Smooth muscle cell (in vitro differentiated cells): ENCODE results near the gene EFHD2. TPM values are rescaled to one million over a fixed set of nuclear protein-coding genes. Genes with fewer than 3 reads are reported as not detected.
A peak's percentile ranks its signal among the peaks of the same experiment; 100 is the strongest.

ENCODE experiments used
- DNase-seq: peaks from one replicate; lab custom pipeline; 2025; ENCODE audit not compliant: unreplicated experiment; lab: John Stamatoyannopoulos, UW
- H2AFZ ChIP-seq: fragments of 200-600 bp; sonication (generic); 2 replicates; pipeline ENCODE4 v1.6.0; 2016; ENCODE audit warnings: antibody characterized with exemption, low read depth, mild to moderate bottlenecking
- H3F3A ChIP-seq: fragments of 200-600 bp; sonication (generic); 2 replicates; pipeline ENCODE4 v1.6.0; 2017; ENCODE audit warnings: antibody characterized with exemption, low read depth
- H3K27ac ChIP-seq: fragments of 200-600 bp; sonication (generic); 2 replicates; pipeline ENCODE4 v1.5.1; 2016; ENCODE audit warnings: low read depth, mild to moderate bottlenecking
- H3K27me3 ChIP-seq: fragments of 200-600 bp; sonication (generic); 2 replicates; pipeline ENCODE4 v1.6.1; 2016; ENCODE audit warnings: low read depth, mild to moderate bottlenecking
- H3K36me3 ChIP-seq: fragments of 200-600 bp; sonication (generic); 2 replicates; pipeline ENCODE4 v1.5.1; 2016; ENCODE audit warnings: low read depth
- H3K4me1 ChIP-seq: fragments of 200-600 bp; sonication (generic); 2 replicates; pipeline ENCODE4 v1.5.1; 2016; ENCODE audit warnings: low read depth
- H3K4me2 ChIP-seq: fragments of 200-600 bp; sonication (generic); 2 replicates; pipeline ENCODE4 v1.6.0; 2016; ENCODE audit warnings: mild to moderate bottlenecking
- H3K4me3 ChIP-seq: fragments of 200-600 bp; sonication (generic); 2 replicates; pipeline ENCODE4 v1.5.1; 2016; ENCODE audit warnings: mild to moderate bottlenecking
- H3K79me2 ChIP-seq: fragments of 200-600 bp; sonication (generic); 2 replicates; pipeline ENCODE4 v1.6.0; 2016; ENCODE audit warnings: low read depth, mild to moderate bottlenecking
- H3K9ac ChIP-seq: fragments of 200-600 bp; sonication (generic); 2 replicates; pipeline ENCODE4 v1.6.0; 2016; ENCODE audit warnings: low read depth
- H3K9me3 ChIP-seq: fragments of 200-600 bp; sonication (generic); replicated peaks from 2 replicates; pipeline ENCODE4 v1.5.1; 2016; ENCODE audit warnings: low read depth
- H4K20me1 ChIP-seq: fragments of 200-600 bp; sonication (generic); 2 replicates; pipeline ENCODE4 v1.6.0; 2016; ENCODE audit warnings: low read depth
- CTCF ChIP-seq: fragments of 200-600 bp; sonication (generic); IDR thresholded peaks from 2 replicates; pipeline ENCODE4 v1.5.1; 2017; ENCODE audit warnings: borderline replicate concordance, mild to moderate bottlenecking, antibody characterized with exemption; ENCODE audit not compliant: insufficient read depth, poor library complexity, severe bottlenecking
- WGBS: methylation state at CpG from one replicate; pipeline ENCODE4 v1.1.7; 2016; ENCODE audit warnings: low lambda C conversion rate; 5-methylcytosine and 5-hydroxymethylcytosine counted together
- polyA plus RNA-seq: library from polyadenylated mRNA; unstranded; fragments of >200 nt; fragmentation: Nextera tagmentation; extraction: Ambion mirVana; gene quantifications from 2 replicates; pipeline ENCODE4 v1.2.1, GENCODE V29; 2016
- total RNA-seq: library from RNA; depleted of rRNA; stranded (reverse); fragments of >200 nt; gene quantifications from 2 replicates; pipeline ENCODE4 v1.2.3, GENCODE V29; 2014

EFHD2 gene
- total and polyA plus RNA-seq, 2 experiments from 2014 or later: 7.0 to 22.9 TPM

- no peak overlapping the region for H3K4me2 ChIP-seq
- H3K4me1 ChIP-seq: peaks cover 10% of the 10 kb centered on the region
- DNase-seq: no peak
- H3K27ac ChIP-seq: no peak overlapping the region
- no peaks in the 10 kb centered on the region for H3K9me3 ChIP-seq
- no peak for TF ChIP-seq CTCF
- H4K20me1 ChIP-seq: peaks cover 44% of the 10 kb centered on the region
- H3K4me3 ChIP-seq: no peak overlapping the region
- H3K27me3 ChIP-seq: no peaks in the 10 kb centered on the region
- H2AFZ ChIP-seq: no peak overlapping the region
- no peak overlapping the region for H3K9ac ChIP-seq
- no peaks in the 10 kb centered on the region for H3K36me3 ChIP-seq
- H3K79me2 ChIP-seq: no peaks in the 10 kb centered on the region
- H3F3A ChIP-seq: peaks cover 4% of the 10 kb centered on the region
- WGBS: 90% methylated on average over 20 of the region's 20 CpGs
Measured at GRCh38 chr1:15413563-15414444, 4.1 kb downstream of the EFHD2 start.

GRCh38 chr1:15414445-15414983 is 4.8 kb downstream of the EFHD2 start:
- H3K79me2 ChIP-seq: no peaks in the 10 kb centered on the region
- H3F3A ChIP-seq: no peaks in the 10 kb centered on the region
- H4K20me1 ChIP-seq: peaks cover 50% of the 10 kb centered on the region
- no peak for TF ChIP-seq CTCF
- H3K9ac ChIP-seq: no peak overlapping the region
- H3K36me3 ChIP-seq: no peaks in the 10 kb centered on the region
- no peak overlapping the region for H2AFZ ChIP-seq
- no peaks in the 10 kb centered on the region for H3K27me3 ChIP-seq
- H3K4me2 ChIP-seq: no peak overlapping the region
- H3K9me3 ChIP-seq: no peaks in the 10 kb centered on the region
- no peak for DNase-seq
- H3K27ac ChIP-seq: no peak overlapping the region
- H3K4me1 ChIP-seq: peaks cover 6% of the 10 kb centered on the region
- 94% methylated on average over 10 of the region's 10 CpGs for WGBS
- no peak overlapping the region for H3K4me3 ChIP-seq

- no peak for DNase-seq
- Histone ChIP-seq H3K36me3 (no peaks in the 10 kb centered on the region), H3K9me3 (no peaks in the 10 kb centered on the region), H3K9ac (no peak overlapping the region), H4K20me1 (peaks cover 48% of the 10 kb centered on the region), H3K27ac (peak overlapping the region; percentile 66), H2AFZ (no peak overlapping the region), H3K27me3 (no peaks in the 10 kb centered on the region), H3K4me1 (no peaks in the 10 kb centered on the region), H3K4me2 (peak overlapping the region; percentile 77), H3K4me3 (no peak overlapping the region), H3F3A (no peaks in the 10 kb centered on the region), H3K79me2 (no peaks in the 10 kb centered on the region)
- no peak for TF ChIP-seq CTCF
- 53% methylated on average over 18 of the region's 18 CpGs for WGBS
Measured at GRCh38 chr1:15417059-15417934, 7.6 kb downstream of the EFHD2 start.
